Ovary (tissue), 3 donors: ENCODE results near the gene NAP1L1.

Source experiments
- CTCF ChIP-seq, 3 donors: fragments of 450-650 bp in 2 of 3; fragments of 200-600 bp in 1 of 3; IDR thresholded peaks; one replicate each; pipeline versions ENCODE4 v1.5.1 to v1.8.0; 2016 to 2022; ENCODE audit warnings: antibody characterized with exemption in 3 of 3, mild to moderate bottlenecking in 1 of 3
- EP300 ChIP-seq: sonication (generic); formaldehyde crosslinking; IDR thresholded peaks from one replicate; pipeline ENCODE4 v1.6.1; 2017; ENCODE audit warnings: antibody characterized with exemption
- POLR2A ChIP-seq: fragments of 450-650 bp; IDR thresholded peaks from one replicate; pipeline ENCODE4 v1.6.1; 2017; ENCODE audit warnings: antibody characterized with exemption, mild to moderate bottlenecking, moderate library complexity
- donor health status: DM: no; HTN: no; CAD: no.

- no peak for TF ChIP-seq CTCF (IDR thresholded peaks at IDR 0.05)
- no peak for TF ChIP-seq POLR2A
- no peak for TF ChIP-seq EP300
These were observed 54.5 kb downstream of the NAP1L1 start for GRCh38 chr12:76029982-76030340.
